PC-9 (cell line): Measurements from ENCODE around the gene TRAFD1. TPM values are rescaled to one million over a fixed set of nuclear protein-coding genes. Genes with fewer than 3 reads are reported as not detected.

Experiments used
- BruUV-seq: library from RNA; stranded (reverse); fragments of 400-500 nt; replicated peaks from 2 replicates; lab custom pipeline; 2021; lab: Mats Ljungman, UMichigan
- CTCF ChIA-PET: fragments of 300-600 bp; sonication (Branson Sonifier 250); formaldehyde crosslinking; loops from one replicate; lab custom pipeline; 2022; ENCODE audit warnings: antibody characterized with exemption; lab: Charles Lee
- POLR2A ChIA-PET: fragments of 300-600 bp; sonication (Branson Sonifier 250); formaldehyde crosslinking; loops from one replicate; lab custom pipeline; 2022; ENCODE audit warnings: antibody characterized with exemption; ENCODE audit not compliant: unreplicated experiment; lab: Charles Lee
- DNase-seq, 2 experiments: peaks; one replicate each; pipeline versions ENCODE4 v3.0.0 to v3.0.0-alpha.2; 2015 to 2022; ENCODE audit warnings: mixed read lengths in 1 of 2
- H2AFZ ChIP-seq: fragments of 200-600 bp; sonication (generic); 2 replicates; pipeline ENCODE4 v1.8.1; 2017; ENCODE audit warnings: antibody characterized with exemption
- H3F3A ChIP-seq: fragments of 200-600 bp; sonication (generic); 2 replicates; pipeline ENCODE4 v1.8.1; 2017; ENCODE audit warnings: antibody characterized with exemption, mild to moderate bottlenecking, low read depth; ENCODE audit not compliant: insufficient read depth
- H3K27ac ChIP-seq: fragments of 200-600 bp; sonication (generic); 2 replicates; pipeline ENCODE4 v1.6.1; 2016; ENCODE audit warnings: mixed run types
- H3K27me3 ChIP-seq: fragments of 200-600 bp; sonication (generic); 2 replicates; pipeline ENCODE4 v1.6.1; 2016; ENCODE audit warnings: low read depth, mixed run types; ENCODE audit not compliant: insufficient read depth
- H3K36me3 ChIP-seq: fragments of 200-600 bp; sonication (generic); 2 replicates; pipeline ENCODE4 v1.6.1; 2016; ENCODE audit warnings: low read depth, mixed run types
- H3K4me1 ChIP-seq: fragments of 200-600 bp; sonication (generic); replicated peaks from 2 replicates; pipeline ENCODE4 v1.6.1; 2016; ENCODE audit warnings: mixed run types; ENCODE audit not compliant: insufficient read depth
- H3K4me2 ChIP-seq: fragments of 200-600 bp; sonication (generic); 2 replicates; pipeline ENCODE4 v1.6.1; 2017; ENCODE audit warnings: mixed run types
- H3K4me3 ChIP-seq: fragments of 200-600 bp; sonication (generic); 2 replicates; pipeline ENCODE4 v1.6.1; 2016; ENCODE audit warnings: mixed run types
- H3K79me2 ChIP-seq: fragments of 200-600 bp; sonication (generic); 2 replicates; pipeline ENCODE4 v1.6.1; 2017; ENCODE audit warnings: low read depth, mixed run types
- H3K9me2 ChIP-seq: fragments of 200-600 bp; sonication (generic); 2 replicates; pipeline ENCODE4 v1.8.1; 2017; ENCODE audit warnings: mild to moderate bottlenecking; ENCODE audit not compliant: insufficient read depth
- H3K9me3 ChIP-seq: fragments of 200-600 bp; sonication (generic); 2 replicates; pipeline ENCODE4 v1.8.1; 2016; ENCODE audit warnings: low read depth; ENCODE audit not compliant: insufficient read depth
- H4K20me1 ChIP-seq: fragments of 200-600 bp; sonication (generic); 2 replicates; pipeline ENCODE4 v1.8.1; 2017; ENCODE audit not compliant: insufficient read depth
- EZH2 ChIP-seq: fragments of 200-600 bp; sonication (generic); IDR thresholded peaks from 2 replicates; pipeline ENCODE4 v1.8.0; 2017; ENCODE audit warnings: antibody characterized with exemption, low read depth
- intact Hi-C: fragments of 100-400 bp; cut with micrococcal nuclease; formaldehyde crosslinking; loops from one replicate; pipeline ENCODE4 v1.10.0; 2022; ENCODE audit not compliant: unreplicated experiment
- total RNA-seq: library from RNA; stranded (reverse); gene quantifications from 2 replicates; pipeline ENCODE4 v1.2.3, GENCODE V29; 2021
- TF ChIP-seq, protein P1 (sequence below): fragments of 200-600 bp; sonication (generic); conservative IDR thresholded peaks from 2 replicates; pipeline ENCODE4 v1.6.1; 2017; ENCODE audit warnings: mixed run types, antibody characterized with exemption, mild to moderate bottlenecking, moderate library complexity

TRAFD1 gene
- total RNA-seq, 1 experiment from 2014 or later = 38.7 TPM

DNA sequence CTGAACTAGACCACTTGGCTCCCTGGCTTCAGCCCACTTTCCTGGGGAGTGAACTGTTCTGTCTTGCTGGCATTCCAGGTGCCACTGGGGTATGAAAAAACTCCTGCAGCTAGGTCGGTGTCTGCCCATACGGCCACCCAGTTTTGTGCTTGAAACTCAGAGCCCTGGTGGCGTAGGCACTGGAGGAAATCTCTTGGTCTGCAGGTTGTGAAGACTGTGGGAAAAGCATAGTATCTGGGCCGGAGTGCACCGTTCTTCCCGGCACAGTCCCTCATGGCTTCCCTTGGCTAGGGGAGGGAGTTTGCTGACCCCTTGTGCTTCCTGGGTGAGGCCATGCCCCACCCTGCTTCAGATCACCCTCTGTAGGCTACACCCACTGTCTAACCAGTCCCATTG lies 33.8 kb downstream of the TRAFD1 start:
- CTCF ChIA-PET = no interaction called here
- Histone ChIP-seq H3K9me2 (no peaks in the 10 kb centered on the region; the same call in 1 of the 2 replicates), H3K79me2 (no peaks in the 10 kb centered on the region), H3K4me2 (no peak overlapping the region), H3F3A (peaks cover 10% of the 10 kb centered on the region), H3K27me3 (no peaks in the 10 kb centered on the region), H3K27ac (no peak overlapping the region), H3K4me1 (no peaks in the 10 kb centered on the region), H3K4me3 (no peak overlapping the region), H3K9me3 (no peaks in the 10 kb centered on the region), H3K36me3 (peaks cover 28% of the 10 kb centered on the region), H4K20me1 (peaks cover 5% of the 10 kb centered on the region; the same call in 1 of the 2 replicates), H2AFZ (no peak overlapping the region)
- POLR2A ChIA-PET = interaction anchor here (0.6 kb wide), 1 partner anchor 214 kb away, joined by 19 read pairs; no protein-coding TSS in a partner anchor
- TF ChIP-seq, protein P1, sequence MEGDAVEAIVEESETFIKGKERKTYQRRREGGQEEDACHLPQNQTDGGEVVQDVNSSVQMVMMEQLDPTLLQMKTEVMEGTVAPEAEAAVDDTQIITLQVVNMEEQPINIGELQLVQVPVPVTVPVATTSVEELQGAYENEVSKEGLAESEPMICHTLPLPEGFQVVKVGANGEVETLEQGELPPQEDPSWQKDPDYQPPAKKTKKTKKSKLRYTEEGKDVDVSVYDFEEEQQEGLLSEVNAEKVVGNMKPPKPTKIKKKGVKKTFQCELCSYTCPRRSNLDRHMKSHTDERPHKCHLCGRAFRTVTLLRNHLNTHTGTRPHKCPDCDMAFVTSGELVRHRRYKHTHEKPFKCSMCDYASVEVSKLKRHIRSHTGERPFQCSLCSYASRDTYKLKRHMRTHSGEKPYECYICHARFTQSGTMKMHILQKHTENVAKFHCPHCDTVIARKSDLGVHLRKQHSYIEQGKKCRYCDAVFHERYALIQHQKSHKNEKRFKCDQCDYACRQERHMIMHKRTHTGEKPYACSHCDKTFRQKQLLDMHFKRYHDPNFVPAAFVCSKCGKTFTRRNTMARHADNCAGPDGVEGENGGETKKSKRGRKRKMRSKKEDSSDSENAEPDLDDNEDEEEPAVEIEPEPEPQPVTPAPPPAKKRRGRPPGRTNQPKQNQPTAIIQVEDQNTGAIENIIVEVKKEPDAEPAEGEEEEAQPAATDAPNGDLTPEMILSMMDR = no peak
- no peak for TF ChIP-seq EZH2
- no TSS peak for BruUV-seq
- DNase-seq = no peak
- intact Hi-C loops = no loop called here

DNA sequence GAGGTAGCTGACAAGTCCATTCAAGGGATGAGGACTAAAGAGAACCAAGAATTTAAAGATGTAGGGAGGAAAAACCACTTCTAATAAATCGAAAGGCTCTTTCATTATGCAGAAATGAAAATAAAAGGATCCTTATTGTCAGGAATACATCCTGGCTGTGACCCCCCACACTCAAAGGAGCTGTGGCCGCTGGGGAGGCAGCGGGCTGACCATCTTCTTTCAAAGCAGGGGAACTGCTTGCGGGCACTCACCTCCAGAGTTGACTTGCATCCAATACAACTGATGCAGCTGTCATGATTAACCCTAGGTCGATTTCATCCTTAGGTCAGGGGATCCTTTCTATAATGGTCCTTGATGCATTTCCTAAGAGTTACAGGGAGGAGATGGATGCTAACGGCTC lies 35.3 kb downstream of the TRAFD1 start:
- Histone ChIP-seq H3K27me3 (no peaks in the 10 kb centered on the region), H3K9me3 (no peaks in the 10 kb centered on the region), H3K27ac (no peak overlapping the region), H3K4me2 (no peak overlapping the region), H3K36me3 (peaks cover 28% of the 10 kb centered on the region), H3F3A (peaks cover 6% of the 10 kb centered on the region; the same call in 1 of the 2 replicates), H3K79me2 (no peaks in the 10 kb centered on the region), H3K4me3 (no peak overlapping the region), H3K9me2 (no peaks in the 10 kb centered on the region; the same call in 1 of the 2 replicates), H3K4me1 (no peaks in the 10 kb centered on the region), H2AFZ (no peak overlapping the region), H4K20me1 (no peaks in the 10 kb centered on the region; the same call in 1 of the 2 replicates)
- CTCF ChIA-PET = no interaction called here
- TF ChIP-seq, protein P1 = no peak
- TF ChIP-seq EZH2 = no peak
- POLR2A ChIA-PET = no interaction called here
- intact Hi-C loops = no loop called here
- no TSS peak for BruUV-seq
- DNase-seq = no peak

DNA sequence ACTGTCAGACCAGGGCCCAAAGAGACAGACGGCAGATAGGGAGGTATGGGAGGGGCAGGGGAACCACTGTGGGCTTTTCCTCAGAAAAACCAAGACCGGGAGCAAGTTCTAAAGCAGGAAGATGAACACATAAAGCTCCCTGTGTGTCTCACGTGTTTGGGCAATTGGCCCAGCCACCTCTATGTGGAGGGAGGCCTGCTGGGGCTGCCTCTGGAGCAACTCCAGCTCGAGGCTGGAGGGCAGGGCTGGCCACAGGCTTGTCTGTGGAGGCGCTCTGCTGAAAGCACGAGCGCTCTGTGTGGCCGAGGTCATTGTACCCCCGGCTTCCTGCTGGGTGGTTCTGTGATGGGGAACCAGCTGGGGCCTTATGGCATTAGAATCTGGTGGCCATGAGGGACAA lies 36.4 kb downstream of the TRAFD1 start:
- no peaks in the 10 kb centered on the region for H3K27me3 ChIP-seq
- H3K9me2 ChIP-seq = no peaks in the 10 kb centered on the region
- peaks cover 27% of the 10 kb centered on the region for H3K36me3 ChIP-seq
- DNase-seq = no peak
- intact Hi-C loops = no loop called here
- H3K79me2 ChIP-seq = no peaks in the 10 kb centered on the region
- no TSS peak for BruUV-seq
- no peaks in the 10 kb centered on the region; the same call in 1 of the 2 replicates for H4K20me1 ChIP-seq
- no peak overlapping the region for H3K4me2 ChIP-seq
- CTCF ChIA-PET = no interaction called here
- no peaks in the 10 kb centered on the region for H3K9me3 ChIP-seq
- POLR2A ChIA-PET = no interaction called here
- no peak for TF ChIP-seq EZH2
- TF ChIP-seq, protein P1 = no peak
- H3K4me1 ChIP-seq = no peaks in the 10 kb centered on the region
- no peak overlapping the region for H2AFZ ChIP-seq
- H3F3A ChIP-seq = peaks cover 6% of the 10 kb centered on the region; the same call in 1 of the 2 replicates
- H3K4me3 ChIP-seq = no peak overlapping the region
- H3K27ac ChIP-seq = no peak overlapping the region
